Fibroblast of lung (primary cell): ENCODE measurements around the gene CHRNA9.

Source experiments
- EZH2 ChIP-seq: IDR thresholded peaks from 2 replicates; pipeline ENCODE4 v1.5.1; 2012; ENCODE audit warnings: low read length, control low read depth, mild to moderate bottlenecking; ENCODE audit errors: missing control alignments
- TF ChIP-seq, protein P1 (sequence below), 2 donors: IDR thresholded peaks in 1 of 2; conservative IDR thresholded peaks in 1 of 2; 1 replicate in 1 of 2; 2 replicates in 1 of 2; pipeline ENCODE4 v1.5.1; 2011 to 2012; ENCODE audit warnings: low read length in 2 of 2, control low read depth in 1 of 2, inconsistent platforms in 1 of 2, low read depth in 1 of 2, mild to moderate bottlenecking in 1 of 2

DNA sequence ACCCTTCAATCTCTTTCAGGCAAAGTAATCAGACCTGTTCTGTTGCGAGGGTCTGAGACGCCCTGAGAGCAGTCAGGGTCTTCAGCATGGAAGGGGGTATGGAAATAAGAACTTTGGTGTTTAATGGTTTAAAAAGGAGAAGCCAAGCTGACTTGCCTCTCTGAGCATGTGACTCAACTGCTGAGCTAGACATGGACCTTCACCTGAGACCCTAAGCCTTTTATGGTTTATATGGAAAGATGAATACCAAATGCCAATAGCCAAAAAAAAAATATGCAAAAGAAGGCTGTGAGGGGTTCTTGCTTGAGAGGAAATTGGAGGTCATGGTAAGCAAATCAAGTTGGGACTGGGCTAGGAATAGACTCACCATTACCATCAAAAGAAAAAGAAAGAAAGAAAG, 30.6 kb downstream of the CHRNA9 start:
- TF ChIP-seq, protein P1, sequence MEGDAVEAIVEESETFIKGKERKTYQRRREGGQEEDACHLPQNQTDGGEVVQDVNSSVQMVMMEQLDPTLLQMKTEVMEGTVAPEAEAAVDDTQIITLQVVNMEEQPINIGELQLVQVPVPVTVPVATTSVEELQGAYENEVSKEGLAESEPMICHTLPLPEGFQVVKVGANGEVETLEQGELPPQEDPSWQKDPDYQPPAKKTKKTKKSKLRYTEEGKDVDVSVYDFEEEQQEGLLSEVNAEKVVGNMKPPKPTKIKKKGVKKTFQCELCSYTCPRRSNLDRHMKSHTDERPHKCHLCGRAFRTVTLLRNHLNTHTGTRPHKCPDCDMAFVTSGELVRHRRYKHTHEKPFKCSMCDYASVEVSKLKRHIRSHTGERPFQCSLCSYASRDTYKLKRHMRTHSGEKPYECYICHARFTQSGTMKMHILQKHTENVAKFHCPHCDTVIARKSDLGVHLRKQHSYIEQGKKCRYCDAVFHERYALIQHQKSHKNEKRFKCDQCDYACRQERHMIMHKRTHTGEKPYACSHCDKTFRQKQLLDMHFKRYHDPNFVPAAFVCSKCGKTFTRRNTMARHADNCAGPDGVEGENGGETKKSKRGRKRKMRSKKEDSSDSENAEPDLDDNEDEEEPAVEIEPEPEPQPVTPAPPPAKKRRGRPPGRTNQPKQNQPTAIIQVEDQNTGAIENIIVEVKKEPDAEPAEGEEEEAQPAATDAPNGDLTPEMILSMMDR (conservative IDR thresholded peaks at IDR 0.05 in 1 of 2, IDR thresholded peaks at IDR 0.05 in 1 of 2; ENCODE audit: low read depth in 1 of 2, low read length in 2 of 2): no peak
- TF ChIP-seq EZH2: no peak
